Stimulated activated naive CD8-positive, alpha-beta T cell treated with anti-CD3 and anti-CD28 coated beads, Interleukin-15, Interleukin-2, amounts not matched to agents 100 ng/mL and 50 ng/mL, for 24 hours (primary cell): ENCODE results near the gene SLC16A7.
A peak's percentile ranks its signal among the peaks of the same experiment; 100 is the strongest.

Experiments
- H3K27ac Mint-ChIP-seq: one replicate; pipeline ENCODE4 v1.8.0; 2021; ENCODE audit warnings: mild to moderate bottlenecking, mixed read lengths
- H3K27me3 Mint-ChIP-seq: one replicate; pipeline ENCODE4 v1.8.0; 2021; ENCODE audit warnings: mixed read lengths
- H3K36me3 Mint-ChIP-seq: one replicate; pipeline ENCODE4 v1.8.0; 2021; ENCODE audit warnings: low read depth, mixed read lengths
- H3K4me1 Mint-ChIP-seq: one replicate; pipeline ENCODE4 v1.8.0; 2021; ENCODE audit warnings: low read depth, mixed read lengths
- H3K4me3 Mint-ChIP-seq: one replicate; pipeline ENCODE4 v1.8.0; 2021; ENCODE audit warnings: mild to moderate bottlenecking, mixed read lengths
- H3K9me3 Mint-ChIP-seq: one replicate; pipeline ENCODE4 v1.8.0; 2021; ENCODE audit warnings: mixed read lengths

Gene SLC16A7

GRCh38 chr12:59595883-59596540 is at the start of gene SLC16A7:
SLC16A7 (plus strand) TSS chr12:59596029; CDS start chr12:59704802, 108,773 bp downstream.
- Mint-ChIP-seq H3K4me1 (peaks cover 61% of the 10 kb centered on the region), H3K36me3 (peaks cover 32% of the 10 kb centered on the region), H3K27ac (peak within 1 kb of the TSS; percentile 99), H3K4me3 (peak within 1 kb of the TSS; percentile 95), H3K9me3 (no peaks in the 10 kb centered on the region), H3K27me3 (no peaks in the 10 kb centered on the region)

GRCh38 chr12:59548930-59549329 is 46.9 kb upstream of the SLC16A7 start:
- Mint-ChIP-seq H3K4me1 (no peaks in the 10 kb centered on the region), H3K9me3 (no peaks in the 10 kb centered on the region), H3K36me3 (no peaks in the 10 kb centered on the region), H3K27me3 (no peaks in the 10 kb centered on the region), H3K27ac (no peak overlapping the region), H3K4me3 (no peak overlapping the region)

- no peaks in the 10 kb centered on the region for H3K4me1 Mint-ChIP-seq
- no peaks in the 10 kb centered on the region for H3K27me3 Mint-ChIP-seq
- no peaks in the 10 kb centered on the region for H3K9me3 Mint-ChIP-seq
- no peaks in the 10 kb centered on the region for H3K36me3 Mint-ChIP-seq
- no peak overlapping the region for H3K4me3 Mint-ChIP-seq
- no peak overlapping the region for H3K27ac Mint-ChIP-seq
Observed at GRCh38 chr12:59559696-59560095, 36.1 kb upstream of the SLC16A7 start.

GRCh38 chr12:59570145-59570544 is 25.7 kb upstream of the SLC16A7 start:
- H3K27me3 Mint-ChIP-seq, result no peaks in the 10 kb centered on the region
- no peak overlapping the region for H3K4me3 Mint-ChIP-seq
- no peaks in the 10 kb centered on the region for H3K4me1 Mint-ChIP-seq
- H3K27ac Mint-ChIP-seq, result no peak overlapping the region
- no peaks in the 10 kb centered on the region for H3K36me3 Mint-ChIP-seq
- H3K9me3 Mint-ChIP-seq, result peaks cover 2% of the 10 kb centered on the region

- Mint-ChIP-seq H3K9me3 (peaks cover 6% of the 10 kb centered on the region), H3K4me3 (no peak overlapping the region), H3K36me3 (no peaks in the 10 kb centered on the region), H3K4me1 (peaks cover 21% of the 10 kb centered on the region), H3K27ac (no peak overlapping the region), H3K27me3 (no peaks in the 10 kb centered on the region)
Observed at GRCh38 chr12:59574406-59574805, 21.4 kb upstream of the SLC16A7 start.

- H3K27ac Mint-ChIP-seq, result no peak overlapping the region
- H3K4me3 Mint-ChIP-seq, result no peak overlapping the region
- no peaks in the 10 kb centered on the region for H3K27me3 Mint-ChIP-seq
- H3K4me1 Mint-ChIP-seq, result peaks cover 21% of the 10 kb centered on the region
- peaks cover 6% of the 10 kb centered on the region for H3K9me3 Mint-ChIP-seq
- H3K36me3 Mint-ChIP-seq, result no peaks in the 10 kb centered on the region
Observed at GRCh38 chr12:59575826-59576225, 20.0 kb upstream of the SLC16A7 start.

- Mint-ChIP-seq H3K36me3 (no peaks in the 10 kb centered on the region), H3K9me3 (peaks cover 3% of the 10 kb centered on the region), H3K4me3 (no peak overlapping the region), H3K27ac (peak overlapping the region; percentile 76), H3K4me1 (peaks cover 30% of the 10 kb centered on the region), H3K27me3 (no peaks in the 10 kb centered on the region)
Observed at GRCh38 chr12:59578254-59578653, 17.6 kb upstream of the SLC16A7 start.

GRCh38 chr12:59579631-59580030 is 16.2 kb upstream of the SLC16A7 start:
- no peak overlapping the region for H3K27ac Mint-ChIP-seq
- H3K4me3 Mint-ChIP-seq, result no peak overlapping the region
- H3K36me3 Mint-ChIP-seq, result no peaks in the 10 kb centered on the region
- peaks cover 31% of the 10 kb centered on the region for H3K4me1 Mint-ChIP-seq
- no peaks in the 10 kb centered on the region for H3K27me3 Mint-ChIP-seq
- peaks cover 3% of the 10 kb centered on the region for H3K9me3 Mint-ChIP-seq

- Mint-ChIP-seq H3K27me3 (no peaks in the 10 kb centered on the region), H3K36me3 (no peaks in the 10 kb centered on the region), H3K4me1 (peaks cover 31% of the 10 kb centered on the region), H3K4me3 (no peak overlapping the region), H3K9me3 (peaks cover 3% of the 10 kb centered on the region), H3K27ac (no peak overlapping the region)
Observed at GRCh38 chr12:59580050-59580449, 15.8 kb upstream of the SLC16A7 start.

GRCh38 chr12:59583003-59583712 is 12.7 kb upstream of the SLC16A7 start:
- peaks cover 20% of the 10 kb centered on the region for H3K4me1 Mint-ChIP-seq
- no peak overlapping the region for H3K4me3 Mint-ChIP-seq
- H3K9me3 Mint-ChIP-seq, result peaks cover 3% of the 10 kb centered on the region
- no peaks in the 10 kb centered on the region for H3K36me3 Mint-ChIP-seq
- H3K27ac Mint-ChIP-seq, result no peak overlapping the region
- no peaks in the 10 kb centered on the region for H3K27me3 Mint-ChIP-seq

GRCh38 chr12:59587710-59588109 is 8.1 kb upstream of the SLC16A7 start:
- H3K27ac Mint-ChIP-seq, result no peak overlapping the region
- H3K4me3 Mint-ChIP-seq, result no peak overlapping the region
- H3K27me3 Mint-ChIP-seq, result no peaks in the 10 kb centered on the region
- H3K36me3 Mint-ChIP-seq, result no peaks in the 10 kb centered on the region
- H3K9me3 Mint-ChIP-seq, result no peaks in the 10 kb centered on the region
- peaks cover 6% of the 10 kb centered on the region for H3K4me1 Mint-ChIP-seq

GRCh38 chr12:59593761-59594160 is 2.1 kb upstream of the SLC16A7 start:
- Mint-ChIP-seq H3K27me3 (no peaks in the 10 kb centered on the region), H3K4me1 (peaks cover 39% of the 10 kb centered on the region), H3K36me3 (peaks cover 13% of the 10 kb centered on the region), H3K27ac (no peak overlapping the region), H3K9me3 (no peaks in the 10 kb centered on the region), H3K4me3 (no peak overlapping the region)

- peaks cover 25% of the 10 kb centered on the region for H3K36me3 Mint-ChIP-seq
- no peaks in the 10 kb centered on the region for H3K9me3 Mint-ChIP-seq
- H3K27ac Mint-ChIP-seq, result peak overlapping the region; percentile 94
- H3K4me1 Mint-ChIP-seq, result peaks cover 51% of the 10 kb centered on the region
- no peaks in the 10 kb centered on the region for H3K27me3 Mint-ChIP-seq
- peak overlapping the region; percentile 95 for H3K4me3 Mint-ChIP-seq
Observed at GRCh38 chr12:59594943-59595500, 807 bp upstream of the SLC16A7 start.

GRCh38 chr12:59595565-59595882 is 305 bp upstream of the SLC16A7 start:
- Mint-ChIP-seq H3K4me1 (peaks cover 56% of the 10 kb centered on the region), H3K9me3 (no peaks in the 10 kb centered on the region), H3K4me3 (peak overlapping the region; percentile 95), H3K36me3 (peaks cover 28% of the 10 kb centered on the region), H3K27ac (peak overlapping the region; percentile 94), H3K27me3 (no peaks in the 10 kb centered on the region)

GRCh38 chr12:59597385-59597781 is 1.6 kb downstream of the SLC16A7 start:
- Mint-ChIP-seq H3K9me3 (no peaks in the 10 kb centered on the region), H3K4me3 (peak overlapping the region; percentile 95), H3K27ac (peak overlapping the region; percentile 99), H3K4me1 (peaks cover 67% of the 10 kb centered on the region), H3K36me3 (peaks cover 38% of the 10 kb centered on the region), H3K27me3 (no peaks in the 10 kb centered on the region)
